Hepatocyte (in vitro differentiated cells): ENCODE data around the gene AFAP1. TPM values are rescaled to one million over a fixed set of nuclear protein-coding genes. Genes with fewer than 3 reads are reported as not detected.

Experiments
- DNase-seq: peaks from one replicate; pipeline ENCODE4 v3.0.0-alpha.2; 2016; ENCODE audit warnings: low spot score
- H2AFZ ChIP-seq: fragments of 200-600 bp; sonication (generic); 2 replicates; pipeline ENCODE4 v1.6.0; 2016; ENCODE audit warnings: antibody characterized with exemption, mild to moderate bottlenecking
- H3K27ac ChIP-seq: fragments of 200-600 bp; sonication (generic); 2 replicates; pipeline ENCODE4 v1.5.1; 2016; ENCODE audit warnings: mild to moderate bottlenecking
- H3K27me3 ChIP-seq: fragments of 200-600 bp; sonication (generic); 2 replicates; pipeline ENCODE4 v1.6.1; 2016
- H3K36me3 ChIP-seq: fragments of 200-600 bp; sonication (generic); replicated peaks from 2 replicates; pipeline ENCODE4 v1.5.1; 2016; ENCODE audit warnings: low read depth; ENCODE audit not compliant: insufficient read depth
- H3K4me1 ChIP-seq: fragments of 200-600 bp; sonication (generic); 2 replicates; pipeline ENCODE4 v1.5.1; 2016; ENCODE audit warnings: mild to moderate bottlenecking, moderate library complexity; ENCODE audit not compliant: insufficient read depth
- H3K4me2 ChIP-seq: fragments of 200-600 bp; sonication (generic); 2 replicates; pipeline ENCODE4 v1.6.0; 2016
- H3K4me3 ChIP-seq: fragments of 200-600 bp; sonication (generic); 2 replicates; pipeline ENCODE4 v1.5.1; 2016; ENCODE audit warnings: mild to moderate bottlenecking
- H3K79me2 ChIP-seq: fragments of 200-600 bp; sonication (generic); 2 replicates; pipeline ENCODE4 v1.6.0; 2017; ENCODE audit warnings: mild to moderate bottlenecking
- H3K9me2 ChIP-seq: fragments of 200-600 bp; sonication (generic); replicated peaks from 2 replicates; pipeline ENCODE4 v1.6.0; 2017; ENCODE audit warnings: mild to moderate bottlenecking; ENCODE audit not compliant: insufficient read depth
- H3K9me3 ChIP-seq: fragments of 200-600 bp; sonication (generic); 2 replicates; pipeline ENCODE4 v1.5.1; 2016; ENCODE audit warnings: low read depth, mild to moderate bottlenecking
- H4K20me1 ChIP-seq: fragments of 200-600 bp; sonication (generic); 2 replicates; pipeline ENCODE4 v1.6.0; 2016; ENCODE audit warnings: mild to moderate bottlenecking; ENCODE audit not compliant: insufficient read depth, poor library complexity, severe bottlenecking
- CTCF ChIP-seq: fragments of 200-600 bp; sonication (generic); IDR thresholded peaks from 2 replicates; pipeline ENCODE4 v1.5.1; 2016; ENCODE audit warnings: antibody characterized with exemption, mild to moderate bottlenecking; ENCODE audit not compliant: poor library complexity
- EZH2 ChIP-seq: fragments of 200-600 bp; sonication (generic); IDR thresholded peaks from 2 replicates; pipeline ENCODE4 v1.6.1; 2016; ENCODE audit warnings: antibody characterized with exemption, mild to moderate bottlenecking, borderline replicate concordance
- EZH2phosphoT487 ChIP-seq: fragments of 200-600 bp; sonication (generic); IDR thresholded peaks from one replicate; pipeline ENCODE4 v1.6.1; 2018; ENCODE audit warnings: antibody characterized with exemption, mild to moderate bottlenecking, low read depth, moderate library complexity; ENCODE audit not compliant: unreplicated experiment, severe bottlenecking
- WGBS: methylation state at CpG from one replicate; pipeline ENCODE4 v1.1.6; 2016; ENCODE audit warnings: low lambda C conversion rate; ENCODE audit errors: missing lambda C conversion rate; 5-methylcytosine and 5-hydroxymethylcytosine counted together
- polyA plus RNA-seq: library from polyadenylated mRNA; unstranded; fragments of >200 nt; fragmentation: Nextera tagmentation; extraction: Ambion mirVana; gene quantifications from 2 replicates; pipeline ENCODE4 v1.2.1, GENCODE V29; 2016
- total RNA-seq: library from RNA; depleted of rRNA; stranded (reverse); fragments of >200 nt; gene quantifications from 2 replicates; pipeline ENCODE4 v1.2.3, GENCODE V29; 2014

Gene AFAP1
- total and polyA plus RNA-seq, 2 experiments from 2014 or later: 9.3 to 16.2 TPM

- TF ChIP-seq CTCF: no peak
- no peak for TF ChIP-seq EZH2phosphoT487
- no peak for TF ChIP-seq EZH2
Observed at GRCh38 chr4:7893539-7893938, 46.1 kb downstream of the AFAP1 start.

GRCh38 chr4:7892212-7893019 is 47.2 kb downstream of the AFAP1 start:
- H2AFZ ChIP-seq: no peak overlapping the region
- H3K9me3 ChIP-seq: peaks cover 18% of the 10 kb centered on the region
- no peak for TF ChIP-seq EZH2phosphoT487
- TF ChIP-seq EZH2: no peak
- TF ChIP-seq CTCF: no peak
- no peak overlapping the region for H3K27ac ChIP-seq
- no peaks in the 10 kb centered on the region for H3K36me3 ChIP-seq
- no peaks in the 10 kb centered on the region for H3K27me3 ChIP-seq
- no peaks in the 10 kb centered on the region for H3K9me2 ChIP-seq
- no peak overlapping the region for H3K4me2 ChIP-seq
- DNase-seq: no peak
- H3K4me1 ChIP-seq: no peaks in the 10 kb centered on the region
- H3K79me2 ChIP-seq: peaks cover 76% of the 10 kb centered on the region
- H3K4me3 ChIP-seq: no peak overlapping the region
- WGBS: 75% methylated on average over 12 of the region's 12 CpGs
- H4K20me1 ChIP-seq: peaks cover 14% of the 10 kb centered on the region

More at GRCh38 chr4:7893539-7893938, 46.1 kb downstream of the AFAP1 start:
- no peak overlapping the region for H3K4me3 ChIP-seq
- H3K9me3 ChIP-seq: peaks cover 11% of the 10 kb centered on the region
- H3K27ac ChIP-seq: no peak overlapping the region
- no peaks in the 10 kb centered on the region for H3K36me3 ChIP-seq
- H4K20me1 ChIP-seq: peaks cover 17% of the 10 kb centered on the region
- H3K79me2 ChIP-seq: peaks cover 76% of the 10 kb centered on the region
- 89% methylated on average over 8 of the region's 9 CpGs for WGBS
- no peaks in the 10 kb centered on the region for H3K27me3 ChIP-seq
- H2AFZ ChIP-seq: no peak overlapping the region
- H3K4me1 ChIP-seq: no peaks in the 10 kb centered on the region
- no peaks in the 10 kb centered on the region for H3K9me2 ChIP-seq
- H3K4me2 ChIP-seq: no peak overlapping the region
- no peak for DNase-seq

GRCh38 chr4:7890635-7891393 is 48.8 kb downstream of the AFAP1 start:
- 68% methylated on average over 7 of the region's 7 CpGs for WGBS
- Histone ChIP-seq H3K4me2 (no peak overlapping the region), H3K9me3 (peaks cover 18% of the 10 kb centered on the region), H4K20me1 (peaks cover 16% of the 10 kb centered on the region), H3K9me2 (no peaks in the 10 kb centered on the region), H2AFZ (no peak overlapping the region), H3K4me3 (no peak overlapping the region), H3K4me1 (peaks cover 7% of the 10 kb centered on the region), H3K27ac (no peak overlapping the region), H3K36me3 (no peaks in the 10 kb centered on the region), H3K27me3 (no peaks in the 10 kb centered on the region), H3K79me2 (peaks cover 73% of the 10 kb centered on the region)
- DNase-seq: no peak
- TF ChIP-seq EZH2phosphoT487 (no peak), EZH2 (no peak), CTCF (no peak)
